Naive thymus-derived CD8-positive, alpha-beta T cell (primary cell): ENCODE results near the gene CEBPZ. TPM values are rescaled to one million over a fixed set of nuclear protein-coding genes. Genes with fewer than 3 reads are reported as not detected.

Experiments
- ATAC-seq, 2 donors: fragments of 150-1000 bp; cut with Tn5 transposase in 1 of 2; sonication (Bioruptor Pico), chemical (Tn5 transposase) in 1 of 2; 1 replicate in 1 of 2; 2 replicates in 1 of 2; pipeline ENCODE4 v1.10.0; 2021; ENCODE audit warnings: mild to moderate bottlenecking in 2 of 2, moderate library complexity in 2 of 2
- POLR2A ChIA-PET: fragments of 350-600 bp; sonication (Branson Sonifier 250); formaldehyde crosslinking; loops from one replicate; lab custom pipeline; 2021; ENCODE audit warnings: antibody characterized with exemption; lab: Charles Lee
- DNase-seq, 10 donors: peaks; one replicate each; pipeline versions ENCODE4 v3.0.0 to v3.0.0-alpha.2; 2020 to 2022
- H3K27ac Mint-ChIP-seq, 10 donors: one replicate each; pipeline ENCODE4 v1.8.0; 2020 to 2022; ENCODE audit warnings: mild to moderate bottlenecking in 10 of 10, mixed read lengths in 10 of 10, moderate library complexity in 4 of 10, inconsistent platforms in 1 of 10
- H3K27me3 Mint-ChIP-seq, 5 donors: one replicate each; pipeline ENCODE4 v1.8.0; 2021 to 2022; ENCODE audit warnings: mixed read lengths in 5 of 5
- H3K36me3 Mint-ChIP-seq, 3 donors: one replicate each; pipeline ENCODE4 v1.8.0; 2020 to 2022; ENCODE audit warnings: mixed read lengths in 3 of 3, mild to moderate bottlenecking in 2 of 3, inconsistent platforms in 1 of 3
- H3K4me1 Mint-ChIP-seq, 4 donors: one replicate each; pipeline ENCODE4 v1.8.0; 2021 to 2022; ENCODE audit warnings: mixed read lengths in 4 of 4
- H3K4me3 Mint-ChIP-seq, 10 donors: one replicate each; pipeline ENCODE4 v1.8.0; 2020 to 2022; ENCODE audit warnings: mild to moderate bottlenecking in 10 of 10, mixed read lengths in 10 of 10, moderate library complexity in 6 of 10, inconsistent platforms in 1 of 10
- H3K9me3 Mint-ChIP-seq, 9 donors: one replicate each; pipeline ENCODE4 v1.8.0; 2020 to 2022; ENCODE audit warnings: mixed read lengths in 9 of 9, mild to moderate bottlenecking in 3 of 9, inconsistent platforms in 1 of 9, moderate library complexity in 1 of 9
- polyA plus RNA-seq, 3 donors: library from polyadenylated mRNA; unstranded; fragments of 300-500 nt; fragmentation: Illumina TruSeq; gene quantifications; one replicate each; pipeline ENCODE4 v1.2.3, GENCODE V29; 2021
- total RNA-seq, 8 experiments: library from RNA in 2 of 8; stranded (reverse) in 2 of 8; gene quantifications; one replicate each; pipeline ENCODE4 v1.2.3 and lab custom pipeline; 2021 to 2026

Gene CEBPZ
- total and polyA plus RNA-seq, 5 experiments from 2014 or later, result 24.3 to 98.5 (median 37.8) TPM

DNA sequence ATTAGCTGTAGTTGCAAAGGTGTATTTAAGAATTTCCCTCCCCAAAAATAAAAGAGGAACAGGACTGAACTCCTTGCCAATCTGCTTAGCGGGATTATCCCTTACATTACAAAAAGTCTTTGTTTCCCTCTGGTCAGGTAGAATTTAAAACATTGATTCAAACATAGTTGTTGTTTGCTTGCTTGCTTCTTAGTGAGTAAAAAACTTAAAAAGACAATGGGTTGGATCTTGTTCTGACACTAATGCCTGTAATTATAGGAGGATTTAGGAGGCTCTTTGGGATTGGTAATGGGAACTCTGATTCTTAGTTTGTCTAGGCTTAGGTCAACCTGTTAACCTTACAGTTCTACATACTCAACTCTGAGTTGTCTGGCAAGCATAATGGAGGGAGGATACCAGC lies 38.8 kb downstream of the CEBPZ start:
- H3K27me3 Mint-ChIP-seq, result peaks cover 0 to 4% (median 0%) of the 10 kb centered on the region in 5 donors
- DNase-seq, result no peak
- H3K4me3 Mint-ChIP-seq, result no peak overlapping the region
- peaks cover 0 to 3% (median 0%) of the 10 kb centered on the region in 9 donors for H3K9me3 Mint-ChIP-seq
- POLR2A ChIA-PET, result interaction anchor here (0.6 to 0.7 kb wide), 2 partner anchors 44 to 1705 kb away, joined by 3 read pairs; no protein-coding TSS in a partner anchor
- H3K27ac Mint-ChIP-seq, result peak overlapping the region in 2 of 10 donors; percentile 1 to 61
- no peak for ATAC-seq
- peaks cover 9 to 13% (median 11%) of the 10 kb centered on the region in 4 donors for H3K4me1 Mint-ChIP-seq
- H3K36me3 Mint-ChIP-seq, result no peaks in the 10 kb centered on the region

DNA sequence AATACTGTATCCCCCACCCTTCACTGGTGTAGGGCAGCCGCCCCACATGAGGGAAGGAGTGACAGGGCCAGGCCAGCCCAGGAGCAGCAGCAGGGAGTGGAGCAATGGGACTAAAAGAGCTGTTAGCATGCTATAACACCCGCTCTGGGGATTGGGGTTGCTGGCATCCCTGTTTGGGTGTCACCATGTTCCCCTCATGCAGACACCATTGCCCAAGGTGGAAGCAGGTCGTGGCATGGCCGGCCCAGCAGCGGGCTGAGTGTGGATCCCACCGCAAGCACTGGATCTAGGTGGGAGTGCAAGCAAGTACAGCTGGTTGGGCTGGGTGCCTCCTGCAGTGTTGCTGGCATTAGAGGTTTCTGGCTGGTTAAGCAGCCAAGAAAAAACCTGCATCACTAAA lies 39.6 kb downstream of the CEBPZ start:
- Mint-ChIP-seq H3K4me3 (no peak overlapping the region), H3K36me3 (no peaks in the 10 kb centered on the region), H3K4me1 (peaks cover 4 to 7% (median 5%) of the 10 kb centered on the region in 4 donors), H3K27me3 (peaks cover 0 to 7% (median 0%) of the 10 kb centered on the region in 5 donors), H3K27ac (no peak overlapping the region), H3K9me3 (peaks cover 0 to 3% (median 0%) of the 10 kb centered on the region in 9 donors)
- POLR2A ChIA-PET, result interaction anchor here (0.6 kb wide), 1 partner anchor 1705 kb away, joined by 3 read pairs; no protein-coding TSS in a partner anchor
- ATAC-seq (no peak), DNase-seq (no peak)

GRCh38 chr2:37191253-37191652 lies 40.1 kb downstream of the CEBPZ start:
- no peak overlapping the region for H3K4me3 Mint-ChIP-seq
- no peak for DNase-seq
- no peak overlapping the region for H3K27ac Mint-ChIP-seq
- H3K36me3 Mint-ChIP-seq, result no peaks in the 10 kb centered on the region
- peaks cover 0 to 7% (median 4%) of the 10 kb centered on the region in 5 donors for H3K27me3 Mint-ChIP-seq
- POLR2A ChIA-PET, result no interaction called here
- H3K9me3 Mint-ChIP-seq, result peaks cover 0 to 1% (median 0%) of the 10 kb centered on the region in 9 donors
- no peak for ATAC-seq
- peaks cover 1 to 3% (median 2%) of the 10 kb centered on the region in 4 donors for H3K4me1 Mint-ChIP-seq

DNA sequence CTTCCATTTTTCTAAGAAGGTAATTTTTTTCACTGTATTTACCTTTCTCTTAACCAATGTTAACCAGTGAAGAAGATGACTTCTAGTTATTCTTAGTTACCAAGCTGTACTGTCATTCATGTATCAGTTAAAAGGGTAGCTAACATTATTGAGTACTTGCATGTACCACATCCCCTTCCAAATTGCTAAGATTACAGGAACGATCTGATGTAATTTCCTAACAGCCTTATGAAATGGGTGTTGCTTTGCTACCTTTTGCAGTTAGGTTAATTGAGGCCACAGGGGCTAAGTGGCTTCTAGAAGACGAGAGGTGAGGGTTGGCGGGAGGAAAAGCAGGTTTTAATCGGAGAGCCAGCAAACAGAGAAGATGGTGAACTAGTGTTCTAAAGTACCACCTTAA lies 41.1 kb downstream of the CEBPZ start:
- DNase-seq (no peak), ATAC-seq (no peak)
- peak overlapping the region in 1 of 10 donors; percentile 60 for H3K27ac Mint-ChIP-seq
- no peak overlapping the region for H3K4me3 Mint-ChIP-seq
- no peaks in the 10 kb centered on the region for H3K4me1 Mint-ChIP-seq
- no peaks in the 10 kb centered on the region for H3K9me3 Mint-ChIP-seq
- no peaks in the 10 kb centered on the region for H3K36me3 Mint-ChIP-seq
- POLR2A ChIA-PET, result no interaction called here
- peaks cover 0 to 10% (median 4%) of the 10 kb centered on the region in 5 donors for H3K27me3 Mint-ChIP-seq

GRCh38 chr2:37189452-37190153 lies 41.8 kb downstream of the CEBPZ start:
- no peak overlapping the region for H3K27ac Mint-ChIP-seq
- H3K36me3 Mint-ChIP-seq, result no peaks in the 10 kb centered on the region
- no peaks in the 10 kb centered on the region for H3K9me3 Mint-ChIP-seq
- H3K27me3 Mint-ChIP-seq, result peaks cover 0 to 10% (median 4%) of the 10 kb centered on the region in 5 donors
- DNase-seq (no peak), ATAC-seq (no peak)
- no peak overlapping the region for H3K4me3 Mint-ChIP-seq
- no peaks in the 10 kb centered on the region for H3K4me1 Mint-ChIP-seq
- POLR2A ChIA-PET, result no interaction called here

- Mint-ChIP-seq H3K9me3 (no peaks in the 10 kb centered on the region), H3K4me1 (no peaks in the 10 kb centered on the region), H3K36me3 (no peaks in the 10 kb centered on the region), H3K27ac (no peak within 1 kb of the TSS), H3K27me3 (peaks cover 1 to 10% (median 4%) of the 10 kb centered on the region in 5 donors), H3K4me3 (no peak within 1 kb of the TSS)
- POLR2A ChIA-PET, result no interaction called here
- ATAC-seq (no peak), DNase-seq (no peak)
These were observed 42.8 kb downstream of the CEBPZ start, which contains the start of gene SULT6B1 for GRCh38 chr2:37188570-37188969. TSS of gene SULT6B1 (minus strand) at chr2:37188670. CDS start at chr2:37188640, 30 bp downstream.

DNA sequence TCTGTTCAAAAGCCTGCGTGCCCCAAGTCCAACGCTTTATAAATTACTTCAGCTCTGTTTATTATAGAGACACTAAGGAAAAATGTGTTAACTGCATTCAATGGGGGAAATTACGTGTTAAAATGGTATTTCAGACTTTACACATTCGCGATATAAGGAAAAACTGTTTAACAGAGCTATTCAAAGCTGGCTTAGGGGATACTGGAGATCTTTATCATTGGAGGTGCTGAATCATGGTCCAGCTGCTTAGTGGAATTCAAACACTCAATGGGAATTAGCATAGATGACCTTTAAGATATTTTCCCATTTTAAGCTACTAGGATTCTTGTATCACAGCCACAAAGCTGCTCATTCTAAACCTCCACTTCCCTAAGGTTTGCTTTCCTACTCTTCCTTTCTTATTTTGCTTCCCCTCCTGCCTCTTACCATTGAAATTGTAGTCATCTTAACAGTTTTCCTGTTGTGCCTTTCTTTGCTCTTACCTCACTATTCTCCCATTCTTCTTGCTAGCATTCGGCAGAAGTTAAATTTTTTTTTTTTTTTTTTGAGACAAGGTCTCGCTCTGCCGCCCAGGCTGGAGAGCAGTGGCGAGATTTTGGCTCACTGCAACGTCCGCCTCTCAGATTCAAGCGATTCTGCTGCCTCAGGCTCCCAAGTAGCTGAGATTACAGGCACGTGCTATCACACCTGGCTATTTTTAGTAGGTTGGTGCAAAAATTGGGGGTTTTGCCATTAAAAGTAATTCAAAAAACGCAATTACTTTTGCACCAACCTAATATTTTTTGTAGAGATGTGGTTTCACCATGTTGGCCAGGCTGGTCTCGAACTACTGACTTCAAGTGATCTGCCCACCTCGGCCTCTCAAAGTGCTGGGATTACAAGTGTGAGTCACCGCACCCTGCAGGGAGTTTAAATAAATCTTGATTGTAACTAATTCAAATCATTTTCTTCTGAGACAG lies 49.4 kb downstream of the CEBPZ start:
- Mint-ChIP-seq H3K27ac (no peak overlapping the region), H3K4me3 (no peak overlapping the region), H3K4me1 (no peaks in the 10 kb centered on the region), H3K27me3 (peaks cover 0 to 11% (median 4%) of the 10 kb centered on the region in 5 donors), H3K36me3 (no peaks in the 10 kb centered on the region), H3K9me3 (no peaks in the 10 kb centered on the region)
- no peak for ATAC-seq
- no peak for DNase-seq
- POLR2A ChIA-PET, result no interaction called here

DNA sequence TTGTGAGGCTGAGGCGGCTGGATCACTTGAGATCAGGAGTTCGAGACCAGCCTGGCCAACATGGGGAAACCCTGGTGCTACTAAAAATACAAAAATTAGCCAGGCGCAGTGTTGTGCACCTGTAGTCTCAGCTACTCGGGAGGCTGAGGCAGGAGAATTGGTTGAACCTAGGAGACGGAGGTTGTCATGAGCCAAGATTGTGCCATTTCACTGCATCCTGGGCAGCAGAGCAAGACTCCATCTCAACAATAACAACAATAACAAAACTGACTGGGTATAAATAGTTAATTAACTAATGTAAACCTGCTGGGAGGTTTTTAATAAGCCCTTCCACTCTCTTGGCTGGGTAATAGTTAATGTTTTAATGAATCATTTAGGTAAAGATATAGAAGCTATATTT lies 50.8 kb downstream of the CEBPZ start:
- no peaks in the 10 kb centered on the region for H3K9me3 Mint-ChIP-seq
- DNase-seq (no peak), ATAC-seq (no peak)
- POLR2A ChIA-PET, result interaction anchor here (0.6 kb wide), 1 partner anchor 42 kb away, joined by 5 read pairs; no protein-coding TSS in a partner anchor
- H3K36me3 Mint-ChIP-seq, result no peaks in the 10 kb centered on the region
- H3K27ac Mint-ChIP-seq, result no peak overlapping the region
- H3K27me3 Mint-ChIP-seq, result peaks cover 0 to 6% (median 3%) of the 10 kb centered on the region in 5 donors
- no peaks in the 10 kb centered on the region for H3K4me1 Mint-ChIP-seq
- no peak overlapping the region for H3K4me3 Mint-ChIP-seq

- no peak for ATAC-seq
- H3K36me3 Mint-ChIP-seq, result no peaks in the 10 kb centered on the region
- no peaks in the 10 kb centered on the region for H3K9me3 Mint-ChIP-seq
- peaks cover 0 to 6% (median 3%) of the 10 kb centered on the region in 5 donors for H3K27me3 Mint-ChIP-seq
- DNase-seq, result no peak
- H3K4me3 Mint-ChIP-seq, result no peak overlapping the region
- H3K4me1 Mint-ChIP-seq, result no peaks in the 10 kb centered on the region
- no peak overlapping the region for H3K27ac Mint-ChIP-seq
- POLR2A ChIA-PET, result no interaction called here
These were observed 51.3 kb downstream of the CEBPZ start for GRCh38 chr2:37180006-37180639.

- Mint-ChIP-seq H3K9me3 (no peaks in the 10 kb centered on the region), H3K4me3 (no peak overlapping the region), H3K4me1 (no peaks in the 10 kb centered on the region), H3K36me3 (no peaks in the 10 kb centered on the region), H3K27ac (no peak overlapping the region), H3K27me3 (peaks cover 0 to 3% (median 0%) of the 10 kb centered on the region in 5 donors)
- ATAC-seq (no peak), DNase-seq (no peak)
- POLR2A ChIA-PET, result no interaction called here
These were observed 57.7 kb downstream of the CEBPZ start for GRCh38 chr2:37173741-37174140.

DNA sequence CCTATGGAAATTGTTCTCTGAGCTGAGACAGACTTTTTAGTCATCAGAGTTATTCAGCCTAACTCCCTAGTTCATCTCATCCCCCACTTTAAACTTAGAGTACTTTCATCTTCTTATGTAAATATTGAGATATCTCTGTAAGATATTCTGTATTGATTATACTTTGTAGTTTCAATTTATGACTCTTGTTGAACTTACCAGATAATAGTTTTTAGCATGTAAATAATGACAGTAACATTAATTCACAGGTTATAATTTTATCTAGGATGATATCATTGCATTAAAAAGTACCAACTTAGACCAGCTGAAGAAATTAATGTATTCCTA lies 59.8 kb downstream of the CEBPZ start:
- H3K36me3 Mint-ChIP-seq, result no peaks in the 10 kb centered on the region
- H3K27ac Mint-ChIP-seq, result no peak overlapping the region
- POLR2A ChIA-PET, result no interaction called here
- no peaks in the 10 kb centered on the region for H3K4me1 Mint-ChIP-seq
- no peak for DNase-seq
- peaks cover 0 to 1% (median 0%) of the 10 kb centered on the region in 9 donors for H3K9me3 Mint-ChIP-seq
- no peak for ATAC-seq
- peaks cover 0 to under 1% (median 0%) of the 10 kb centered on the region in 5 donors for H3K27me3 Mint-ChIP-seq
- no peak overlapping the region for H3K4me3 Mint-ChIP-seq

DNA sequence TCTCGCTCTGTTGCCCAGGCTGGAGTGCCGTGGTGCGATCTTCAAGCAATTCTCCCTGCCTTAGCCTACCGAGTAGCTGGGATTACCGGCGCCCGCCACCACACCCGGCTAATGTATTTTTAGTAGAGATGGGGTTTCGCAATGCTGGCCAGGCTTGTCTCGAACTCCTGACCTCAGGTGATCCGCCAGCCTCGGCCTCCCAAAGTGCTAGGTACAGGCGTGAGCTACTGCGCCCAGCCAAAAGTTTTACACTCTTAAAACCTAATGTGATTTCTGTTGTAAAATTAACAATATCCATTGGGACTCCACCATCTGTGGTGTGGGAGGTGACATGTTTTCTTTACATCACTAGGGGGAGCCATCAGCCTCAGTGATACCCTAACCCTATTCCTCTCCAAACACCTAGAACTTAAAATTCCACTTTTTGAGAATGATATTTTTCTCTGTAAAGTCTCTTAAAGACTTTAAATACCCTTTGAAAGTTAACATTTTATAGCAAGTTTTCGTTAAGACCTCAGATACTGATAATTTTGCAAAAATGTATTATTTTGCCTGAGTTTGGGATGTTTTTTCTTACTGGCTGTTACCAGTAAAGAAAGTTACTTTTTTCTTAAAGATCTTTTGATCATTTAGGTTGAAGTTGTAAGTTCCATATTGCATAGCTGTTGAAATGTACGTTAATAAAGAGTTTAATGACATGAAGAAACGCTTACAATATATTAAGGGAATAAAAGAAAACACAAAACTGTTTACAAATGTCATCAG lies 63.0 kb downstream of the CEBPZ start:
- H3K36me3 Mint-ChIP-seq, result peaks cover 0 to 6% (median 3%) of the 10 kb centered on the region in 3 donors
- no peaks in the 10 kb centered on the region for H3K27me3 Mint-ChIP-seq
- peak overlapping the region in 1 of 10 donors; percentile 58 for H3K27ac Mint-ChIP-seq
- POLR2A ChIA-PET, result interaction anchor here (2.0 kb wide), 1 partner anchor 12 kb away, joined by 7 read pairs; the partner anchor contains the start of gene EIF2AK2
- peaks cover 3 to 22% (median 16%) of the 10 kb centered on the region in 9 donors for H3K9me3 Mint-ChIP-seq
- H3K4me3 Mint-ChIP-seq, result no peak overlapping the region
- DNase-seq, result peak in 5 of 10 donors; percentile 10 to 44 (median 36)
- ATAC-seq, result peak; percentile 78 to 82
- H3K4me1 Mint-ChIP-seq, result no peaks in the 10 kb centered on the region
